HuH-7 (cell line): ENCODE measurements around the gene NTM.
"Not testable (repeated sequence)": the region's sequence is repeated elsewhere in the genome, so short reads cannot be mapped to it uniquely, and the experiment has no call there.

Experiments
- DNase-seq: peaks from one replicate; pipeline ENCODE4 v3.0.0; 2011; ENCODE audit warnings: low spot score

The NTM gene

DNA sequence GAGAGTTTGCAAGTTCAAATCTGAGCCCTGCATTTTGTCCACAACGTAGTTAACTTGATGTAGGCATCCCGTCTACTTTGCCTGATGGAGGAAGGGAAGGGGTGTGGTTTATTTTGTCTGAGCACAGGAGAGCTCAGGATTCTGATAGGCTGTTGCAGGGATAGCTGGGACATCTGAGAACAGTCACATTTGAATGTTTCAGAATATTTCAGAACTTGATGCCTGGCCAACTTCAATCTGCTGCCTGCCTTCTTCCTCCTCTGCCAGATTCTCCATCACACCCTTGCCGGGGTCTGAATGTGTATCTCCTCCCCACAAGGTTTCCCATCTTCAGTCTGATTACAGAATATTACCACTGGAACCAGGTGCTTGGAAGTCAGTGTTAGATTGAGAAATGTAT lies 51.6 kb downstream of the NTM start:
- DNase-seq = no peak

GRCh38 chr11:131422496-131422895 lies 52.1 kb downstream of the NTM start:
- DNase-seq = no peak

GRCh38 chr11:131423688-131424087 lies 53.3 kb downstream of the NTM start:
- DNase-seq = no peak

GRCh38 chr11:131424257-131424876 lies 54.0 kb downstream of the NTM start:
- DNase-seq = not testable (repeated sequence)

GRCh38 chr11:131425285-131425684 lies 54.9 kb downstream of the NTM start:
- no peak for DNase-seq

GRCh38 chr11:131428853-131429252 lies 58.4 kb downstream of the NTM start:
- no peak for DNase-seq

DNA sequence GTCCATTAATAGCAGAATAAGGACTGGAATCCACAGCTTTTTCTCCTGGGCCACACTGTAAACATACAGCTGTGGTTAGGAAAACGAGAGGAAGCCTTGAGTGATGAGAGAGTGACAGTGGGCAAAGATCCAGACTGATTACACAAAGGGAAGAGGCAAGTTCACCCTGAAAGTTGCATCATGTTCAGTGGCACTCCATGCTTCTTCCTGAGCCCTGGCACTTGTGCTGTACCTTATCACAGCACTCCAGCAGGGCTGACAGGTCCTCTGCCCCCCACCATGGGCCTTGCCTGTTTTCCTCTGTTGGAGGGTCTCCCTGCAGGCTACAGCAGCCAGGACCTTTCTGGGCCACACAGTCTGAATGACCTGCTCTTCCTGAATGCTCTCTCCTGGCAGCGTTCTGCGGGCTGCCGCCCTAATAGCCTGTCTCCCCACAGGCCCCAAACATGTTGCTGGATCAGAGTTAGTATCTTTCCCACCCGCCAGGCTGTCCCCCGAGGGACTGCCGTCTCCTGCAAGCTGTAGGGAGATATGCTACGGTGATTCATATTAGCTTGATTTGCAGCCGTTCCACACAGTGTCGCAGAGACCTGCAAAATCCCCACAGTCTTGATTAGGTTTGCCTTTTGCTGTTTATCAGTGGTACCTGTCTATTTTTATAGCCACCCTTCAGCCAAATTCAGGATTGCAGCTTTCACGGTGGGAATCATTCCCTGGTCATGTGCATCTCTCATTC lies 60.2 kb downstream of the NTM start:
- no peak for DNase-seq

GRCh38 chr11:131441051-131441810 lies 70.8 kb downstream of the NTM start:
- no peak for DNase-seq

DNA sequence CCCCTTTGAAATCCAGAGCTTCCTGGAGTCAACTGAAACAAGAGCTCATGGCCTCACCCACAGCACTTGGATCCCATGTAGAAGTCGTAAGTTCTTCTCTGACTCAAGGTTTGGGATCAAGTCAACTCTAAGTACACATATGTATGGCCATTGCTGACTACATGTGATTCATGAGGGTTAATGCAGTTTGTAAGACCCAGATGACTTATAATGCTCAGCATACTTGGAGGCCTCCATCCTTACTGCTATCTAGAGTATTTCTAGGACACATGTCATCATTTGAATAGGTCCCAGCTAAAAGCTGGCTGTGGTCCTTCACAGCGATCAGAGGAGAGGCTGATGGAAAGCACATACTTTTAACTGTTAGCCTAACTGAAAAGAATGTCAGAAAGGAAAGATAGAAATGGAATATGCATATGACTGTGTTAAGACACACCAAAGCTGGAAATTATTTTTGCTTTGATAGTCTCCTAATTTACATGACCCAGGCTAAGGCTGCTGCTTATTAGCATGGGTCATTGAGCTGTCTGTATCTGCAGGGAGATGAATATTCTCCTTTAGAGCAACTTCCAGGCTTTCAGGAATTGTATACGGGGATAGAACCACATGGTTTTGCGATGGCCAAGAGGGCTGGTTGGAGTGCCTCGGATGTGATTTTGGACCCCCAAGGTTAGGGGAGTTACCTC lies 76.3 kb downstream of the NTM start:
- DNase-seq = no peak

- no peak for DNase-seq
Measured at GRCh38 chr11:131447277-131447815, 76.9 kb downstream of the NTM start.

GRCh38 chr11:131447898-131448297 lies 77.5 kb downstream of the NTM start:
- no peak for DNase-seq

DNA sequence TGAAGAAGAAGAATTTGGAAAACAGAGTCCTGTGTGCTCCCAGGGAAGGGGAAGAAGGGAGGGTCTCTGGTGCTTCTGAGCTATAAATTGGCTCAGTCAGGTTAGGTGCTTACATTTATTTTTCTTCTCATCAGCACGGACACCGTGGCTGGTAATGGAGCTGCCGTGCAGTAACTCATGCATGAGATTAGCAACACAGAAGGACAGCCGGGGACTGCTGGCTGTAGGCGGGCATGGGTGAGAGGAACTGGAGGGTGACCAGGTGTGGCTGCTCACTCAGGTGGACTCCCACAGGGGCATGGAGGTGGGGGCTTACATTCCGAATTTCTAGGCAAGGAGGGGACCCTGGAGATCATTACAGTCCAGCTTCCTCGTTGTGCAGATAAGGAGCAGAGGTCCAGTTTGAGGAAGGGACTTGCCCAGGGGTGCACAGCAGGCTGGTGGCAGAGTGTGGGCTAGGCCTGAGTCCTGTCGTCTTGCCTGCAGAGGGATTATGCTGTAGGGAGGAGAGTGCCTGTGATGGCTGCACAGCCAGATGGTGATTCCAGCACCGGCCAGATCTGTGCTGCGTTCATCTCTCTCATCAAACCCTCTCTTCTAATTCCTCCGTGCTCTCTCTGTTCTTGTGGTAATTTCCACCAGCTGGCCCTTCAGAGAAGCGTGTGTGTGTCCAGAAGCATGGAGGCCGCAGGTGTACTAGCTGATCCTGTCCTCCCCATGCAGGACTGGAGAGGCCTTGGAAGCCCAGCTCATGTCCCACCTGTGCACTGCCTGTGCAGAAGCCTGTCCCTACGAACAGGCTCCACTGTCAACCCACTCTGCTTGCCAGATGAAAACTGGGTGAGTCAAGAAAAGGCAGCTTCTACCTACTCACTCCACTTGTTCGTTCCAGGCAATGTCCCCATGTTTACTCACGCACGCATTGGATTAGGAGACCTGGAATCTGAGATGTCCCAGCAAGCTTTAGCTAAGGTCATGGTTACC lies 78.9 kb downstream of the NTM start:
- no peak for DNase-seq

DNA sequence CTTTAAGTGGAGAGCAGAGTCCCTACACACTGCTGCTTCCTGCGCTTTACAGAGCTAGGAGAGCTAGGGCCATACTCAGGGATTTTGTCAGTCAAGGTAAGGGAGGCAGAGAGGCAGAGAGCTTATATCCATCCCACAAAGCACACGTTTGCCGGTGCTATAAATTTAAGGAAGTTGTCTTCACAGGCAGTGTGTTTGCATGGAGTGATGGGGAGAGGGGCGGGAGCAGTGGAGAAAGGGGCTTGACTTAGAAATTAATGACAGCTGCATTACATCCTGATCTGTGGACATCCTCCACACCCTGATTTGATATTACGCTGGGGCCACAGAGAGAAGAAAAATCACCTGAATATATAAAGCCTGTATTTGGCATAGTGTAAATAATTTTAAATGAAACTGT lies 84.1 kb downstream of the NTM start:
- DNase-seq = no peak

- DNase-seq = no peak
Measured at GRCh38 chr11:131454989-131455388, 84.6 kb downstream of the NTM start.

DNA sequence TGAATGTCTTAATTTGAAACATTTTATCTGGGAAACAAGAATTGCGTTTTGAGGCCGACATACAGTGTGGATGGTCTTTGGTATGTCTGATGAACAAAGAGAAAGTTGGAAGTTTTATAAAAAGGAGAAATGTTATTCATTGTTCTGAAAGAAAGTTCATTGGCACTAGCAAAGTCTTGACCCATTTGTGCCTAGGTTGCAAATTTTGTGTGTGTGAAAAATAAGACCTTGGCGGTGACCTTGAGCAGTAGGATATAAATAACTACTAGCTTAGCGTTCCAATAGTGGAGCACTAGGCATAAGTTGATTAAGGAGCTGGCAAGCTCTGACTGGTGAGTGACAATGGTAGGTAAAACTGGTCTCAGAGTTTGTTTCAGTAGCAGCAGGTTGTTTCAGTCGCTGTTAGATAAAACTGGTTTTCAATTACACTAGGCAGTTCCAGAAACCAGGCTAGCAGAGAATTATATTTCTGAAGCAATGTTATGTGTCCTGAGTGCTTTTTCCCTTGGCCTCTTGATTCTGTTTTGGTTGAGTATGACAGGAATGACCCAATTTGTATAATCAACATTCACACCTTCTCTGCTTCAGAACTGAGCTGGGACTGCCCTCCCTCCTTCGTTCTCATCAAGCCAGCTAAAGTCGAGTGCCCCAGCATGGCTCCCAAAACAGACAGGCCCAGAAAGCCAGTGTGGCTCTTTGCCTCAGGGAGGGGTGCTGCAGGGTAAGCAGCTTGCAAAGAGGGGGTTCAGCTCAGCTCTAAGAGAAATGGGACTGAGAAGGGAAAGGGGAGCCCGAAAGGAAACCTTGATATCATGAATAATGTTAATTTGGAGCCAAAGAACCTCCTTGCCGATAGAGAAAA lies 85.7 kb downstream of the NTM start:
- DNase-seq = no peak

DNA sequence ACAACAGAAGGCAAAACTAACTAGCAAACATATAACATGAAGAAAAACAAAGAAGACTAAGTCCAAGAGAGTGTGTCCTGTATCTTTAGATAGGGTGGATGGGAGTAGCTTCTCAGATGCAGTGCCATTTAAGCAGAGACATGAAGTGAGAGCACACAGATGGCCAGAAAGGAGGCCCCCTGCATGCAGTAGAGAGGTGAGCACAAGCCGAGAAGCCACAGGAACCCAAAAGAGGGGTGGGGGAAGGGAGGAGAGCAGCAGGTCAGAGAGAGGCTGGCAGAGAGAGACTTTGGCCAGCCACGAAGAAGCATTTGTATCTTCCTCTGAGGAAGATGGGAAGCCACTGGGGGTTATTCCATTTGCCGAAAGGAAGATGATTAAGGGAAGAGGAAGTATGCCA lies 86.7 kb downstream of the NTM start:
- DNase-seq = no peak

GRCh38 chr11:131458421-131458820 lies 88.0 kb downstream of the NTM start:
- DNase-seq = no peak

DNA sequence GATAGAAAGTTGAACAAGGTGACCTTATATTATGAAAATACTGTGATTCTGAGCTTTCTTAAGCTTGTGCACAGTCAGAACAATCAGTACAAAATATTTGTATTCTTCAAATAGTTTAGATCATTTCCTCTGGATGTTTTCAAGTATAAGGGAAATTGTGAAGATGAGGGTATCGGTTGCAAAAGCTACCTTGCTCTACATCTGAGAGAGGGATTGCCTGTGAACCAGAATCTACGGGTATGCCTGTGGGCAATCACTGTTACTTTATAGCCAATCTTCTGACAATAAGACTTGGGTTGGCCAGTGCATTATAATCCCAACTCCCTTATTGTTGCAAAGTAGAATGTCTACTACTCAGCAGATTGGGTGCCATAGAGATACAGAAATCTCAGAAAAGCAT lies 90.5 kb downstream of the NTM start:
- DNase-seq = no peak

GRCh38 chr11:131462622-131463021 lies 92.2 kb downstream of the NTM start:
- no peak for DNase-seq

DNA sequence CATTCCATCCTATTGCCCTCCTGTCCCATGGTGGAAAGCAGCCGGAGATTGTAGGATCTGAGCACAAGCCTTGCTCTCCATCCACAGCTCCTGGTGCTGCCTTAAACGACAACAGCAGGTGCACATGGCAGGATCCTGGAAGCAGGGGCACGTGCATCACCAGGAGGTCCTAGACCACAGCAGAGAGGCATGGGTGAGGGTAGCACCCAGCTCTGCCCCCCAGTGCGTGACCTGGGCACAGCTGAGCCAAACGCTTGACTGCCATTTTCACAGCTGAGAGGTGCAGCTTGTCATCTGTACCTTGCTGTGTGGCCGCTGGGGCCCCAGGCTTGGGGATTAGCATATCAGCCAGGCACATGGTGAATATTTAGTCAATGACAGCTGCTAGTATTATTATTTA lies 92.7 kb downstream of the NTM start:
- no peak for DNase-seq
